Thoracic aorta (tissue), 2 donors: Measurements from ENCODE around the gene ZCCHC3. TPM values are rescaled to one million over a fixed set of nuclear protein-coding genes. Genes with fewer than 3 reads are reported as not detected.

Experiments used
- ATAC-seq: fragments of 150-250 bp; one replicate; pipeline ENCODE4 v1.8.0; 2017; ENCODE audit warnings: low read depth; ENCODE audit not compliant: insufficient number of reproducible peaks, low FRiP score
- DNase-seq: peaks from one replicate; pipeline ENCODE4 v3.0.0-alpha.2; 2020; ENCODE audit warnings: low spot score
- H3K27ac ChIP-seq, 2 donors: fragments of 200-600 bp; sonication (generic); 1 replicate in 1 of 2; 2 replicates in 1 of 2; pipeline ENCODE4 v1.5.1; 2016; ENCODE audit warnings: mild to moderate bottlenecking in 2 of 2, moderate library complexity in 2 of 2
- H3K27me3 ChIP-seq: fragments of 200-600 bp; sonication (generic); replicated peaks from 2 replicates; pipeline ENCODE4 v1.6.0; 2016; ENCODE audit warnings: mild to moderate bottlenecking; ENCODE audit not compliant: insufficient read depth
- H3K36me3 ChIP-seq: fragments of 200-600 bp; sonication (generic); one replicate; pipeline ENCODE4 v1.5.1; 2016
- H3K4me1 ChIP-seq, 2 donors: fragments of 200-600 bp; sonication (generic); 1 replicate in 1 of 2; 2 replicates in 1 of 2; pipeline versions ENCODE4 v1.5.1 to v1.6.0; 2016; ENCODE audit warnings: low read depth in 2 of 2, mild to moderate bottlenecking in 1 of 2; ENCODE audit not compliant: control insufficient read depth in 1 of 2
- H3K4me3 ChIP-seq: fragments of 200-600 bp; sonication (generic); 2 replicates; pipeline ENCODE4 v1.5.1; 2016; ENCODE audit warnings: mild to moderate bottlenecking
- H3K9me3 ChIP-seq: fragments of 200-600 bp; sonication (generic); 2 replicates; pipeline ENCODE4 v1.5.1; 2016
- CTCF ChIP-seq: fragments of 200-600 bp; sonication (generic); IDR thresholded peaks from one replicate; pipeline ENCODE4 v1.5.1; 2019; ENCODE audit warnings: antibody characterized with exemption
- total RNA-seq, 2 donors: library from RNA; depleted of rRNA; stranded (reverse); fragments of >200 nt; gene quantifications; one replicate each; pipeline versions ENCODE4 v1.1.0 to v1.2.3, GENCODE V29; 2016

Gene ZCCHC3
- total RNA-seq, 2 donors from 2014 or later, result 14.4 to 19.5 TPM

GRCh38 chr20:270517-270916, 26.9 kb upstream of the ZCCHC3 start:
- Histone ChIP-seq H3K27me3 (no peaks in the 10 kb centered on the region), H3K4me1 (peaks cover 0 to 7% of the 10 kb centered on the region in 2 donors), H3K27ac (no peak overlapping the region), H3K4me3 (no peak overlapping the region), H3K9me3 (no peaks in the 10 kb centered on the region), H3K36me3 (no peaks in the 10 kb centered on the region)
- ATAC-seq (no peak), DNase-seq (no peak)
- no peak for TF ChIP-seq CTCF

GRCh38 chr20:271069-271468, 26.3 kb upstream of the ZCCHC3 start:
- Histone ChIP-seq H3K4me1 (peaks cover 0 to 7% of the 10 kb centered on the region in 2 donors), H3K9me3 (no peaks in the 10 kb centered on the region), H3K27me3 (no peaks in the 10 kb centered on the region), H3K36me3 (no peaks in the 10 kb centered on the region), H3K27ac (no peak overlapping the region), H3K4me3 (no peak overlapping the region)
- TF ChIP-seq CTCF, result no peak
- no peak for DNase-seq
- ATAC-seq, result no peak

GRCh38 chr20:271528-271927, 25.8 kb upstream of the ZCCHC3 start:
- Histone ChIP-seq H3K27ac (no peak overlapping the region), H3K27me3 (no peaks in the 10 kb centered on the region), H3K36me3 (peaks cover 1% of the 10 kb centered on the region), H3K4me1 (peaks cover 0 to 3% of the 10 kb centered on the region in 2 donors), H3K4me3 (no peak overlapping the region), H3K9me3 (no peaks in the 10 kb centered on the region)
- DNase-seq (no peak), ATAC-seq (no peak)
- no peak for TF ChIP-seq CTCF

GRCh38 chr20:272718-273117, 24.7 kb upstream of the ZCCHC3 start:
- DNase-seq, result no peak
- no peak for ATAC-seq

GRCh38 chr20:273884-274283, 23.5 kb upstream of the ZCCHC3 start:
- Histone ChIP-seq H3K27ac (no peak overlapping the region), H3K36me3 (peaks cover 9% of the 10 kb centered on the region), H3K9me3 (no peaks in the 10 kb centered on the region), H3K4me1 (no peaks in the 10 kb centered on the region), H3K27me3 (no peaks in the 10 kb centered on the region), H3K4me3 (no peak overlapping the region)
- no peak for TF ChIP-seq CTCF
- DNase-seq (no peak), ATAC-seq (no peak)

More at GRCh38 chr20:272718-273117, 24.7 kb upstream of the ZCCHC3 start:
- no peaks in the 10 kb centered on the region for H3K9me3 ChIP-seq
- H3K36me3 ChIP-seq, result peaks cover 9% of the 10 kb centered on the region
- H3K4me3 ChIP-seq, result no peak overlapping the region
- no peak for TF ChIP-seq CTCF
- H3K4me1 ChIP-seq, result no peaks in the 10 kb centered on the region
- no peaks in the 10 kb centered on the region for H3K27me3 ChIP-seq
- H3K27ac ChIP-seq, result no peak overlapping the region
